GM21528 (cell line): ENCODE data around the gene ZNRF1.
"Not testable (repeated sequence)": the region's sequence is repeated elsewhere in the genome, so short reads cannot be mapped to it uniquely, and the experiment has no call there.

Experiments used
- ATAC-seq: cut with Tn5 transposase; IDR thresholded peaks from one replicate; pipeline ENCODE4 v1.9.1; 2021; ENCODE audit warnings: mild to moderate bottlenecking, moderate library complexity; ENCODE audit not compliant: unreplicated experiment, low FRiP score

Gene ZNRF1

DNA sequence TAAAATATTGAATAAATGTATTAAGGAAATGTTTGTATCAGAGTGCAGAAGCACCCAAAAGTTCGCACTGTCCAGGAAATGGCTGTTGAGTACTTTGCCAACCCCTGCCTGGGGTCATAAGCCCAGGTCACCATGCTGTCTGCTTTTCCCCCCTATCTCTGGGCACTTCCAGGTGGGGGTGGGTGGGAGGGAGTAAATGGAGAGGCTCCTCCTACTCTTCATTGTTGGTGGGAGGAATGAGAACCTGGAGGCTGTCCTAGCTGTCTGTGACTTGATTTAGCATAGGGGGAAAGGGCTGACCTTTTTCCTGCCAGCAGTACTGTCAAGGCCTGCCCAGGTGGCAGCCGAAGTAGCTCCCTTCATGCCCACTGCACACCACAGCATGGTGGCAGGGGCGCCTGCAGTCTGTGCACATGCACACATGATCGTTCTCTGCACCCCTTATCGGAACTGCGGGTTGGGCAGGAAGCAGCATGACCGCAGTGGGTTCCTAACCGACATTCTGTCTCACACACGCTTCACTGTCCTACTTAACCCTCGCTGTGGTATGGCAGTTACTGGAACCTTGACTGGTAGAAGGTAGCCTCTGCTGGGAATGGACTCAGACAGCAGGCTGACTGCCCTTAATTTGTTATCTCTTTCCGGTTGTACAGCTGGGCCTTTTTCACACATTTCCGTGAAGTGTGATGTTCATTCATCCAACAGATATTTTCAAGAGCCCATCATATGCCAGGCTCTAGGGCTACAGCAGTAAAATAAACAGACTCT lies 76.3 kb downstream of the ZNRF1 start:
- peak; percentile 93 for ATAC-seq

DNA sequence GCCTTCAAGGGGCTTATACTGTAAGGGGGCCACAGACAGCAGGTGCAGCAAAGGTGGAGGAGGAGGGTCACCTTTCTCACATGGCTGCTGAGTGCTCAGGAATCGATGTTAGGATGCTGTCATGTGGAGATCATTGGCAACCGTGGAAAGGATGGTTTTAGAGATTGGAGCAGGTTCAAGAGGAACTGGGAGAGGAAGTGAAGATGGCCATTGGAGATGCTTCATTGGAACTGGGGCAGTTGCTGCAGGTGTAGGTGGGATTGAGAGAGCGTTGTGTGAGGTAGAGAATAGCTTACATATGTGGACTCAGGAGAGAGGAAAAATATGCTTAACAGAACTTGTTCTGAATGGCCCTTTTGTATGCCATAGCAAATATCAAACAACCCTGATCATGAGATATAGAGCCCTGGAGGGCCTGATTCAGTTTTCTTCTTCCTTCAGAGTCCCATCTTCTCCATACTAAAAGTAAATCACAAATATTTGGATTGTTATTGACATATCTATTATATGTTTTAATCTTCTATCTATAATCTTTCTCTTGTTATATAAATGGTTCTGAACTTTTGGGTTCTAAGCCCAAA lies 77.0 kb downstream of the ZNRF1 start:
- peak; percentile 13 for ATAC-seq

DNA sequence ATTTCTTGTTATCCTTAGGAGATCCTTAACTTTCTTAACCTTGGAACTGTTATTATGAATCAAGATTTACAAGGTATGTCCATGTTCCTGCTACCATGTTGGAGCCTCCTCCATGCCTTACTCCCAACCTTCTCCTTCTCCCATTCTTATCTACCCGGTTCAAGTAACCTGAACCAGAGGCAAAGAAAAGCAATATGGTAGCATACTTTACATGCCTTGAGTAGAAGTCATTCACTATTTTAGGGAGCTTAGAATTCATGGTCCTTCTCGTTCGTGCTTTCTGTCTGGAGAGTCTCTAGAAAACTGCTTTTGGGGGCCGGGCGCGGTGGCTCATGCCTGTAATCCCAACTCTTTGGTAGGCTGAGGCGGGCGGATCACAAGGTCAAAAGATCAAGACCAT lies 80.1 kb downstream of the ZNRF1 start:
- ATAC-seq: no peak

DNA sequence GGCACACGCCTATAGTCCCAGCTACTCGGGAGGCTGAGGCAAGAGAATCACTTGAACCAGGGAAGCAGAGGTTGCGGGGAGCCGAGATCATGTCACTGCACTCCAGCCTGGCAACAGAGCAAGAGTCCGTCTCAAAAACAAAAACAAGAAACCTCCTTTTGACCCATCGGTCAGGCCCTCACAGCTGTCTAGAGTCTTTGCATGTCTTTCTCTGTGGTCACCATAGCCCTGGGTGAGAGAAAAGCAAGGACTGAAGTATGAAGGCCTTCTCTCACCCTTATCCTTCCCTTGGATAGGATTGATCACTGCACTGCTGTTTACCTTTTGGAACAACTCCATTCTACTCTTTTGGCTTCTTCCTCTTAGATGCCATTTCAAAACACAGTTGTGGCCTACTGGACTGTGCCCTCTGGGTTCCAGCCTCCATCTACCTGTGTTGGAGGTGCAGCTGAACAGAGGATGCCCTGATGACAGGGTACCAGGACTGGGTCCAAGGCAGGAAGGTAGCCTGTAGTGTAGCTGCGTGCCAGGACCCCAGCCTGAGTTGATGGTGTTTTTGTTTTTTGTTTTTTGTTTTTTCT lies 80.6 kb downstream of the ZNRF1 start:
- ATAC-seq: no peak

DNA sequence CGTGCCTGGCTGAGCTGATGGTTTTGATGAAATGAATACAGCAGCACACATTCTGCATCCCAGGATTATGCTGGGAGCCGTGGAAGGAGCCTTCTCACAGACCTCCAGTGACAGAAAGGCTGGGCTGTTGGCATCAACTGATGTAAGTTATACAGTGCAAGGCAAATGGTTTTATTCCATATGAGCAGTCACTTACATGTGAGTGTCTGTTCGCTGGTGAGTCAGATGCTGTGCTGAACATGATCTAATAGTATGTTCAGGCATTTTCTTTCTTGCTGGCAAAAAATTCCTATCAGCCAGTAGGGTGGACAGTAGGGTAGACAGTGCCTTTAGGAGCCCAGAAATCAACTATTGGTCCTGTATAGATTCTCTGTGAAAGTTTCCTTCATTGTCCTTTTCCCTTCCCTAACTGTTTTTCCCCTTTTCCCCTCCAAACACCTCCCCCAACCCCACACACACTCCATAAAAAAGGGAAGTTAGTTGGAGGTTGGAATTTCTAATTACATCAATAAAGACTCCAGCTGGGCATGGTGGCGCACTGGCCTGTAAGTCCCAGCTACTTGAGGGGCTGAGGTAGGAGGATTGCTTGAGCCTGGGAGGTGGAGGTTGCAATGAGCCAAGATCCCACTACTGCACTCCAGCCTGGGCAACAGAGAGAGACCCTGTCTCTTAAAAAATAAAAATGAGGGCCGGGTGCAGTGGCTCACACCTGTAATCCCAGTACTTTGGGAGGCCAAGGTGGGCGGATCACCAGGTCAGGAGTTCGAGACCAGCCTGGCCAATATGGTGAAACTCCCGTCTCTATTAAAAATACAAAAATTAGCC lies 81.6 kb downstream of the ZNRF1 start:
- ATAC-seq: no peak

DNA sequence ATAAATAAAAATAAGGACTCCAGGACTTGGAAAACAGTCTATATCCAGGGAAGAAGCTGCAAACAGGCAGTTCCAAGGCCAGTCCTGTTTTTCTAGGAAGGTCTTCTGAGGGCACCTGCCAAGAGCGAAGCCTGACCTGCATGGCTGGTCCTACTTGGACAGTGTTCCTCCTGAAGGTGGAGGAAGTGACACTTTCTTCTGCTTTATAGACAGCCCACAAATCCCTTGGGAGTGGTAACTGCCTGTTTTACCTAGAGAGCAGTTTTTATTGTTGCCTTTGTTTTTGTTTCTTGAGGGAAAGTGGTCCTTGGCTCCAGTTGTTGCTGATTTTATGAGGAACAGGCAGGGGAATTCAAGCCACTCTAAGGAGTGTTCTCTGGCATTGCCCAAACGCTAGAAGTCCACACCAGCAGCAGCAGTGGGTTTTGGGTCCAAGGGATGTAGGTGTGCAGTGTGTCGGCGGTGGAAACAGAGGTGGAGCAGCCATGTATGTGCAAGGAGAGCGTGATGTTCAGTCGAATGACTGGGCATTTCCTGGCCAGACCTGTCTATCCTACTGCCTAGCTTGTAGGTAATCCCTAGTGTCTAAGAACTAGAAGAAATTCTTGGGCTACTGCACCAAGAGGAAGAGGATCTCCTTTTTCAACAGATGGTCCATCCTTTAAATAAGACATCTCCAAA lies 82.5 kb downstream of the ZNRF1 start:
- ATAC-seq: no peak

DNA sequence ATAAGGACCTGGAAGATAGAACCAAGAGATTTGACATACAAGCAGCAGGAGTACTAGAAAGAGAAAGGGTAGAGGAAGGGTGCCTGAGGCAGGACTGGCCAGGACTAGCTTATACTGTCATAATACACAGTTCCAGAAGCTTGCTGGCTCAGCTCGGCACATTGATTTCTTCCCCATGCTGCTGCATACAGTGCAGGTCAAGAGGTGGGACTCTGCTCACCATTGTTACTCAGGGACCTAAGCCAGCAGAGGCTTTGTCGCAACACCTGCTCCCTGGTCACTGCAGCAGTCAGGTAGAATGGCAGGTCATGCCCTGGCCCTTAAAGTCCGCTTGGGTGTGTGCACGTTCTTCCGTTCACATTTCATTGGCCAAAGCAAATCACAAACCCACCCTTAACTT lies 85.0 kb downstream of the ZNRF1 start:
- ATAC-seq: no peak

DNA sequence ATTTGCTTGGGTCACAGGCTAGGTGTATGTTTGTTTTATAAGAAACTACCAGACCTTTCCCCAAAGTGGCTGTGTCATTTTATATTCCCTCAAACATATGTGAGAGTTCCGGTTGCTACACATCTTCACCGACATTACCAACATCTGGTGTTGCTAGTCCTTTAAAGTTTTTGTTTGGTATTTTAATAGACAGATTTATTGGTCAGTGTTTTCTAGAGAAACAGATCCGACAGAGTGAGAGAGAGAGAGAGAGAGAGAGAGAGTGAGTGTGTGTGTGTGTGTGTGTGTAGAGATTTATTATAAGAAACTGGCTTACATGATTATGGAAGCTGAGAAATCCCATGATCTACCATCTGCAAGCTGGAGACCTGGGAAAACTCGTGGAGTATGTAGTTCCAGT lies 86.7 kb downstream of the ZNRF1 start:
- no peak for ATAC-seq

DNA sequence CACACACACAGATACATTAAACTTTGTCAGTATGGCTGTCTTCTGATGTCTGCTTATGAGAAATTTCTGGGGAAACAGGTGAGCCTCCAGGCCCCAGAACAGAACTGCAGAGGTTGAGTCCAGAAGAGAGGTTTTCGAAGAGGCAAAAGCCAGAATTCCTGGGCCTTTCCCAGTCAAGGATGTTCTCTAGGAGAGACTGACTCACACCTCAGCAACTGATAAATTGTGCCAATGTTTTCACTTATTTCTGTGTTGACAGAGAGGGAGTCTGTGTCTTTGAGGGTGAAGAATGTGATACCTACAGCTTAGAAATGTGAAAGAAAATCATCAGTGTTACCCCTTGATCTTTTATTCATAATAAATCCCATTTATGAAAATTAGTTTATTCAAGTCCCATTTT lies 87.5 kb downstream of the ZNRF1 start:
- ATAC-seq: no peak

DNA sequence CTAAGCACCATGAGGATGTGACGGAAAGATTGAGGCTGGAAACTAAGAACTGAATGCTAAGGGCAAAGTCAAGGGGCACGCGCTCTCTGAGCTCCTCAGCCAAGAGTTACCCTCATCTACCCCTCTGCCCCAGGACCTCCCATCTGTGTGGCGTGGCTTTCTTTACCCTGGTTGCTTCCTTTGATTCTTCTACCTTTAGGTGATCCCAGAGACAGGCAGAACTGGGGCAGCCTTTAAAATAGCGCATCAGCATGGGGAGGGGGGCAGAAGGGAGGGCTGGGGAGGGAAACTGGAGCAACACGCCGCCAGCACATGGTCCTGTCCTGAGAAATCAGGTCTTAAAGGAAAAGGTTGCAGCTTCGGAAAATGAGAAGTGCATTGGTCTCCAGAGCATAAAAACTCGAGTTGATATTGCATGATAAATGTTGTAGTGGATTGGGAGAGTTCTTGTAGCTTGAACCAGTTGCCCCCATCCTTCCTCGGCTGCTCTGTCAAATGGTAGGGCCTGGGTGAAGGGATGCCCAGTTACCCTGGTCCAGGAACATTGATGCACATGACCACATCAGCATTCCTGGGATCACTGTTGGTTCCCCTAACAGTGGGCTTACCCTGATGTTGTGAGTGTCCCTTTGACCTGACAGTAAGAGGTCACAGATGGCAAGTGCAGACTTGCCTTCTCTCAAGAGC lies 88.0 kb downstream of the ZNRF1 start:
- ATAC-seq: no peak

DNA sequence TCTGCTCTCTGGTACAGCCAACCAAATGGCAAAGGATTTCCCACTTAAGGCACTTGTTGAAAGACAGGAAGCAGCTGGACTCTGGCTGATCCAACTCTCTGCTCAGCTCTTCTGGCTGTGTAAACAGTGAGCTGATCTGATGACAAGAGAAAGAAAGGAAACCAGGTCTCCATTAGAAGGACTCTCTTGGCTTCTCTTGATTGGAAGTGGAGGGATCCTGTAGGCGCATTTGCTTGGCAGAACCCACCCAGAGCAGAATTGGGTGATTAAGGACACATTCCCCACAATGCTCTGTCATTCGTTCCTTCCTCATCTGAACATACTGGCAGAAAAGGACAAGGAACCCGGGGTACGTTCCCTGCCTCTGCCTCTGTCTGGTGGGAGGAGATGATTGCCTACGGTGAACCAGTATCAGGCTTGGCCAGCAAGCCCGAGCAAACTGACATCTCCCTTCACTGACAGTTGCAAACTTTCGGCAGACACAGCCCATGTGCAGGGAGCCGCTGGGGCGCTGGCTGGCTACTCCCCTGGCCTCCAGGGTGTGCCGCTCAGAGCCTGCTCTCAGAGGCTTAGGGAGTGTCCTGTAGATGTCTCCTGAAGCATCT lies 88.7 kb downstream of the ZNRF1 start:
- ATAC-seq: no peak

DNA sequence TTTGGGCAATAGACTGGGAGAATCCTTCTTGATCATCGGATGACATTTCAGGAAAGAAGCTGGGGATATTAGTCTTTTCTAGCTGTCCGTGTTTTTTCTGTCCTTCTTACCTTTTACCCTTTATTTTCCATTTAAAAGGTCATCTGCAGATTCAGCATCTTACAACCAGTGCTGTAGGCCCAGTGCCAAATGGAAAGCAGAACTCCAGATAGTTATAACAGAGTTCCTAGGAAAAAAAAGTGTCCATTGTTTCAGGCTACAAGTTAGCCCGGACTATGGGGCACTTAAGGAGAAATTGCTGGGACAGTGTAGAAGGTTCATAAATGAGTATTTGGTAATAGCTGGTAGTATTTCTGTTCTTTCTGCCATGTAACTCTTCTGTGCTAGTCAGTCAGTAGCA lies 89.4 kb downstream of the ZNRF1 start:
- no peak for ATAC-seq

DNA sequence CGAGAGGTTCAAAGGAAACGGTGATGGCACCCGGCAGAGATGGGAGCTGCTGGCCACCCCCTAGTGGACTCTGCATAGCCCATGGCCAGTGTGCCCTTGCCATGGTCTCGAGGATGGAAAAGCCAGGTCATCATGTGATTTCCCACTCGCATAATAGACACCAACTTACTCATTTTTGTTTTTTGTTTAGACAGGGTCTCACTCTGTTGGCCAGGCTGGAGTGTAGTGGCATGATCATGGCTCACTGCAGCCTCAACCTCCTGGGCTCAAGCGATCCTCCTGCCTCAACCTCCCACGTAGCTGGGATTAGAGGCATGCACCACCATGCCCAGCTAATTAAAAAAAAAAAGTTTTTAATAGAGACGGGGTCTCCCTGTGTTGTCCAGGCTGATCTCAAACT lies 90.1 kb downstream of the ZNRF1 start:
- ATAC-seq: no peak

DNA sequence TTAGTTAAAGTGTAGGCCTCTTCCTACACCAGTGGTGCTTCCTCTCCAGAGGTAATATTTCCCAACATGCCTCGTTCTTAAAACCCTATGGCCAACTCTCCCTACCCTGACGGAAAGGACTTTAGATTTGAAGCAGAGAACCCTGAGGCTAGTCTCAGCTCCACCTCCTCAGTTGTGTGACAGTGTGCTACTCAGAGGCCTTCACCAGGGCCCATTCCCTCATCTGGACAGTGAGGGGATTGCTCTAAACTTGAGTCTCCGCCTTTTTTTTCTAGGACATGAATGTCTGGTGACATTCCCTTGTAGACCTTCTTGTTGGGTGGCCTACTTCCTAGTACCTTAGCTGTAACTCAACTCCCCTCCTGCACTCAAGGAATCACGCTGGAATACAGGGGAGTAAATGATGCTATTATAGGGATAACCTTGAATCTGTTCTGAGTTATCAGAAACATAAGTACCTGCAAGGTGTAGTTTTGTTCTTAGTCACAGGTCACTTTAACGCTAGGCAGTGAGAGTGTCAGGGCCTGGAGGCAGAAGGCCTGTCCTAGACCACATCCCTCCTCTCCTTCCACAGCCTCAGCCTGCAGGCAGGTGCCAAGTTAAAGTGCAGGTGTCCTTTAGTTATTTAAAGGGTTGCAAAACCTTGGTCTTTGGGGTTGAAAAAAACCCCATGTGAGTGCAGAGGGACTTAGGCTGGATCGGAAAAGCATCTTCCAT lies 90.8 kb downstream of the ZNRF1 start:
- no peak for ATAC-seq

DNA sequence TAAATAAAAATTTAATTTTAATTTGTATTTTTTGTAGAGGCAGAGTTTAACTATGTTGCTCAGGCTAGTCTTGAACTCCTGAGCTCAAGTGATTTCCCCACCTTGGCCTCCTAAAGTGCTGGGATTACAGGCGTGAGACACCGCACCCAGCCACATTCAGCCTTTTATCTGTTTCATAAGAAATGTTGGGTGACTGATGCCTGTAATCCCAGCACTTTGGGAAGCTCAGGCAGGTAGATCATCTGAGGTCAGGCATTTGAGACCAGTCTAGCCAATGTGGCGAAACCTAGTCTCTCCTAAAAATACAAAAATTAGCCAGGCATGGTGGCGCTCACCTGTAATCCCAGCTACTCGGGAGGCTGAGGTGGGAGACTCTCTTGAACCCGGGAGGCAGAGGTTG lies 92.1 kb downstream of the ZNRF1 start:
- not testable (repeated sequence) for ATAC-seq

DNA sequence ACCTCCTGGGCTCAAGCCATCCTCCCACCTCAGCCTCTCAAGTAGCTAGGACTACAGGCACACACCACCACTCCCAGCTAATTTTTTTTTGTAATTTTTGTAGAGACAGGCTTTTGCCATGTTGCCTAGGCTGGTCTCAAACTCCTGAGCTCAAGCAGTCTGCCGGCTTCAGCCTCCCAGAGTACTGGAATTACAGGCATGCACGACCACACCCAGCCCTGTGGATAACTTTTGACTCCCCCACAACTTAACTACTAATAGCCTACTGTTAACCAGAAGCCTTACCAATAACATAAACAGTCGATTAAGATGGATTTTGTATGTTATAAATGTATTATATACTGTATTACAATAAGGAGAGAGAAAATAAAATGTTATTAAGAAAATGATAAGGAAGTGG lies 92.8 kb downstream of the ZNRF1 start:
- ATAC-seq: not testable (repeated sequence)

DNA sequence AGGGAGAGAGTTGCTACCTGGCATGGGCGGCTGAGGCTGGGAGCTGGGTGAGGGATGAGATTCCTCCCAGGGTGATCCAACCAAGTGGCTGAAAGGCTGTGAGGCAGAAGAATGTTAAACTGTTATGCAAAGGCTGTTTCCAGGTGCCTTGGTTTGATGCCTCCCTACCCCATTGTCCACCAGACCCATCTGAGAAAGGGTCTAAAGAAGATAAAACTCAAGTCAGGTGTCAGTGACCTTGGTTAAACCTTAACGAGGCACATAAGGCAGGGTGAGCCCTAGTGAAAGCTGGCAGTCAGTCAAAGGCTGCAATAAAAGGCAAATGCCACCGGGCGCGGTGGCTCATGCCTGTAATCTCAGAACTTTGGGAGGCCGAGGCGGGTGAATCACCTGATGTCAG lies 94.0 kb downstream of the ZNRF1 start:
- no peak for ATAC-seq

DNA sequence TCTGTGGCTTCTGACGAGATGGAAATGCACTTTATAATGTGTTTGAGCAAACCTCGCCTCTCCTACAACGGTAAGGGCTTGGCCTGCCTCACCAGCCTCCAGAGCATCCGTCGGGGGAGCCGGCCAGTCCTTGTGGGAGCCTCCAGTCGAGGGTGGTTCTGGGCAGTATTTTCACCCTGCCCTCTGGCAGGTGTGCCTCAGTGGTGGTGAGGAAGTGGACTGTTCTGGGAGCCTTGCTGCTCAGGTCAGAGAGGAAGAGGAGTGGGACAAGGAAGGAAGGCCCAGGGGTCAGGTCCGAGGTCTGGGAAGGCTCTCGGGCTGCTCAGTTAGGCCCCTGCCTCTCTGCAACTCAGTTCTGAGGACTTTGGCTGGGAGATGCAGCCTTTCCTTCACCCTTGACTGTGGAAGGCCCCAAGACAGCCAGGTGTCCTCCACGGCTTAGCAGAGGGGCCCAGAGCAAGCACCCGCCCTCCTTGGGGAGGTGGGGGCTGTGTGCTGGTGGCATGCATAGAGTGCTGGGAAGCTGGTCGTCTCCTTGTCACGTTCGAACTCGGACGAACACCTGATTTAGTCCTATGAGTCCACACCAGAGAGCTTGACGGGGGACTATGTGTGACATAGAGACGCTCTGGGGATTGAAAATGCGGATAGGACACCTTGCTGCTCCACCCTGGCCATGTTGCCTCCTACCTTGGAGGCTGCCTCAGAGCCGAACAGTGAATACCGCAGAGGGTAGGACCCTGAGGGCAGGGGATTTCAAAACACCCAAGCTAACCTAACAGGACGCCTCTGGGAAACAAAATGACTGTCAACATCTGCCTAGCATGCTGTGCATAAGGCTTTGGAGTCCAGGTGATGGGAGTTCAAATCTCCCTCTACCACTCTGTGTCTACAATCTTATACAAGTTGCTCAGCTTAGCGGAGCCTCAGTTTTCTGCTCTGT lies 95.0 kb downstream of the ZNRF1 start:
- no peak for ATAC-seq
